T-cell (primary cell): Measurements from ENCODE around the gene SPINDOC. TPM values are rescaled to one million over a fixed set of nuclear protein-coding genes. Genes with fewer than 3 reads are reported as not detected.

Experiments used
- ATAC-seq, 4 experiments: fragments of 200-7000 bp in 3 of 4; fragments of 150-1000 bp in 1 of 4; cut with Tn5 transposase; replicated peaks in 1 of 4; 1 replicate in 3 of 4; 2 replicates in 1 of 4; pipeline ENCODE4 v1.10.0; 2021; ENCODE audit warnings: moderate library complexity in 3 of 4, mild to moderate bottlenecking in 2 of 4, moderate number of reproducible peaks in 1 of 4
- CTCF ChIA-PET, 2 donors: fragments of 300-600 bp; sonication (Branson Sonifier 250); formaldehyde crosslinking; loops; one replicate each; lab custom pipeline; 2022; ENCODE audit warnings: antibody characterized with exemption in 2 of 2; lab: Charles Lee
- POLR2A ChIA-PET, 2 donors: fragments of 300-600 bp; sonication (Branson Sonifier 250); formaldehyde crosslinking; loops; one replicate each; lab custom pipeline; 2022; ENCODE audit warnings: antibody characterized with exemption in 2 of 2; lab: Charles Lee
- DNase-seq, 35 experiments: peaks; one replicate each; pipeline versions ENCODE4 v3.0.0 to v3.0.0-alpha.2; 2013 to 2023
- H3K27ac ChIP-seq: one replicate; pipeline ENCODE4 v1.5.1; 2013; ENCODE audit warnings: low read length
- H3K27me3 ChIP-seq, 2 experiments: replicated peaks in 1 of 2; 1 replicate in 1 of 2; 2 replicates in 1 of 2; pipeline versions ENCODE4 v1.6.1 to v1.7.0; 2013; ENCODE audit warnings: low read length in 1 of 2, mixed read lengths in 1 of 2; ENCODE audit not compliant: control insufficient read depth in 2 of 2, insufficient read depth in 2 of 2; ENCODE audit errors: extremely low read depth in 1 of 2
- H3K36me3 ChIP-seq, 2 donors: 1 replicate in 1 of 2; 2 replicates in 1 of 2; pipeline versions ENCODE4 v1.6.1 to v1.7.0; 2013; ENCODE audit warnings: low read length in 1 of 2; ENCODE audit not compliant: control insufficient read depth in 2 of 2, insufficient read depth in 1 of 2; ENCODE audit errors: extremely low read depth in 1 of 2
- H3K4me1 ChIP-seq, 2 experiments: 1 replicate in 1 of 2; 2 replicates in 1 of 2; pipeline versions ENCODE4 v1.6.1 to v1.7.0; 2013; ENCODE audit warnings: low read length in 2 of 2, mixed read lengths in 1 of 2; ENCODE audit not compliant: insufficient read depth in 2 of 2, control insufficient read depth in 1 of 2; ENCODE audit errors: extremely low read depth in 1 of 2
- H3K4me3 ChIP-seq, 2 donors: 1 replicate in 1 of 2; 2 replicates in 1 of 2; pipeline versions ENCODE4 v1.5.1 to v1.7.0; 2013; ENCODE audit warnings: mild to moderate bottlenecking in 2 of 2, low read length in 1 of 2, moderate library complexity in 1 of 2; ENCODE audit not compliant: control insufficient read depth in 1 of 2; ENCODE audit errors: extremely low read depth in 1 of 2
- H3K9me3 ChIP-seq: 2 replicates; pipeline ENCODE4 v1.7.0; 2013
- H3K27ac Mint-ChIP-seq, 2 donors: one replicate each; pipeline ENCODE4 v1.8.0; 2020 to 2021; ENCODE audit warnings: mild to moderate bottlenecking in 2 of 2, mixed read lengths in 2 of 2
- H3K27me3 Mint-ChIP-seq, 2 donors: one replicate each; pipeline ENCODE4 v1.8.0; 2021 to 2022; ENCODE audit warnings: mixed read lengths in 2 of 2
- H3K36me3 Mint-ChIP-seq: one replicate; pipeline ENCODE4 v1.8.0; 2021; ENCODE audit warnings: mixed read lengths
- H3K4me1 Mint-ChIP-seq, 3 donors: one replicate each; pipeline ENCODE4 v1.8.0; 2020 to 2022; ENCODE audit warnings: mixed read lengths in 3 of 3, mild to moderate bottlenecking in 1 of 3
- H3K4me3 Mint-ChIP-seq, 3 donors: one replicate each; pipeline ENCODE4 v1.8.0; 2020 to 2022; ENCODE audit warnings: mild to moderate bottlenecking in 3 of 3, mixed read lengths in 3 of 3, moderate library complexity in 3 of 3
- H3K9me3 Mint-ChIP-seq, 3 donors: one replicate each; pipeline ENCODE4 v1.8.0; 2020 to 2022; ENCODE audit warnings: mixed read lengths in 3 of 3
- WGBS: methylation state at CpG from one replicate; pipeline ENCODE4 v1.1.5; 2013; ENCODE audit warnings: missing lambda C conversion rate; ENCODE audit not compliant: insufficient coverage; 5-methylcytosine and 5-hydroxymethylcytosine counted together
- total RNA-seq, 35 experiments: library from RNA in 6 of 35; stranded (reverse) in 6 of 35; fragments of 120-200 nt in 1 of 35; gene quantifications; one replicate each; pipeline versions ENCODE4 v1.2.1 to v1.2.4 and lab custom pipeline; 2013 to 2026

Gene SPINDOC
- total RNA-seq, 5 donors from 2014 or later (not counting 1 experiment from before 2014, with no cell fraction given), result 8.1 to 16.1 (median 15.3) TPM

DNA sequence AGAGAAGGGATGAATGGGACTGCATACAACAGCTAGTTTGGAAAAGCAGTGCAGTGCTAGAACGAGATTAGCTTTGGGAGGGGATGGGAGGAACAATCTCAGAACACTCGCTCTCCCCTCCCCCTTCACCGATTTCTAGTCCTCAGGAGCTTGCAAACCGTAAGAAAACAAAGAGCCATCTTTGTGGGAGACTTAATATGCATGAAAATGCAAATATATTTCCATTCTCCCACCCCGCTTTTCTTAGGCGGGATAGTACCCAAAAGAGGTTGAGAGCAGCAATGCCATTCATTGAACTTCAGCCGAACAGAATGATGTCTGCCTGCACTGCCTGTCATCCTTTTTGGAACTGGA, 1.1 kb downstream of the SPINDOC start:
- peak overlapping the region; percentile 73 to 82 (median 76) for H3K4me3 Mint-ChIP-seq
- 57% methylated on average over 2 of the region's 7 CpGs for WGBS

DNA sequence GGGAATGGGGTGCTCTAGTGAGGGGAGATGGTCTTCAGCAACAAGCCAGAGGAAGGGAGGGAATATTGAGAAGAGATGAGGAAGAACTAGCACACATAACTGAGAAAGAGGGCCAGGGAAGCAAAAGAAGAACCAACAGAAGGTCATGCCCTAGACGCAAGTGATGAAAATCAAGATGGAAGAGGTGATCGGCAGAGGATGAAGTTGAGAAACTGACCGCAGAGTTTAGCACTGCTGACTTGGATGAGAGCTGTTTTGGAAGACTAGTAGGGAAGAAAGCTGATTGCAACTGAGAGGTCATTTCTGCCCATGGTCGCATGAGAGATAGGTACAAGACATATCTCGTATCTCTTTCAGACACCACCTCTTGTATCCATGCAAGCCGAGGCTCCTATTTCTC, 2.9 kb downstream of the SPINDOC start:
- H3K36me3 Mint-ChIP-seq, result peaks cover 19% of the 10 kb centered on the region
- H3K27me3 ChIP-seq, result no peaks in the 10 kb centered on the region
- H3K36me3 ChIP-seq, result peaks cover 11 to 22% of the 10 kb centered on the region in 2 donors
- H3K27me3 Mint-ChIP-seq, result no peaks in the 10 kb centered on the region
- H3K27ac ChIP-seq, result no peak overlapping the region
- no peak for ATAC-seq
- POLR2A ChIA-PET, result interaction anchor here in 1 of 2 donors (0.7 kb wide), 1 partner anchor 123 kb away, joined by 6 read pairs; no protein-coding TSS in a partner anchor
- H3K4me3 Mint-ChIP-seq, result no peak overlapping the region
- H3K4me1 ChIP-seq, result peaks cover 7 to 20% of the 10 kb centered on the region in 2 experiments
- peaks cover 16 to 23% (median 23%) of the 10 kb centered on the region in 3 donors for H3K4me1 Mint-ChIP-seq
- no peak overlapping the region for H3K27ac Mint-ChIP-seq
- H3K4me3 ChIP-seq, result no peak overlapping the region
- CTCF ChIA-PET, result interaction anchor here in 1 of 2 donors (0.7 kb wide), 1 partner anchor 63 kb away, joined by 3 read pairs; no protein-coding TSS in a partner anchor
- no peaks in the 10 kb centered on the region for H3K9me3 Mint-ChIP-seq
- DNase-seq, result no peak
- 100% methylated on average over 2 of the region's 6 CpGs for WGBS
- H3K9me3 ChIP-seq, result no peaks in the 10 kb centered on the region

More for the DNA sequence above, 1.1 kb downstream of the SPINDOC start:
- no peaks in the 10 kb centered on the region for H3K9me3 Mint-ChIP-seq
- peaks cover 16 to 23% (median 23%) of the 10 kb centered on the region in 3 donors for H3K4me1 Mint-ChIP-seq
- ChIA-PET CTCF (no interaction called here), POLR2A (no interaction called here)
- H3K27ac ChIP-seq, result peak overlapping the region; percentile 41
- peaks cover 6% of the 10 kb centered on the region for H3K36me3 Mint-ChIP-seq
- DNase-seq, result peak in 1 of 35 experiments; percentile 20
- H3K9me3 ChIP-seq, result no peaks in the 10 kb centered on the region
- no peaks in the 10 kb centered on the region for H3K27me3 Mint-ChIP-seq
- H3K4me1 ChIP-seq, result peaks cover 7 to 20% of the 10 kb centered on the region in 2 experiments
- no peak for ATAC-seq
- H3K36me3 ChIP-seq, result peaks cover 8 to 14% of the 10 kb centered on the region in 2 donors
- H3K27me3 ChIP-seq, result no peaks in the 10 kb centered on the region
- peak overlapping the region; percentile 30 to 36 for H3K27ac Mint-ChIP-seq
- peak overlapping the region; percentile 84 to 93 for H3K4me3 ChIP-seq

DNA sequence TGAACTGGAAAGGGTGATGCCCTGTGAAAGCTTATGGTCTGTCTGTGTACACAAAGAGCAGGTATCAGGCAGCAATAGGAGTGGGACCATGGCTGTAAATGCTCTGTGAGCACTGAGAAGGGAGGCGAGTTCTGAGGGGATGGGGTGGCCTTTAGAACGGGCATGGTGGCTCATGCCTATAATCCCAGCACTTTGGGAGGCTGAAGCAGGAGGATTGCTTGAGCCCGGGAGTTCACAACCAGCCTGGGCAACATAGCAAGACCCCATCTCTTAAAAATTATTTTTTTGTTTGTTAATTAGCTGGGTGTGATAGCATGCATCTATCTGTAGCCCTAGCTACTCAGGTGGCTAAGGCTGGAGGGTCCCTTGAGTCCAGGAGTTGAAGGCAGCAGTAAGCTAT, 3.5 kb downstream of the SPINDOC start:
- DNase-seq, result no peak
- H3K36me3 Mint-ChIP-seq, result peaks cover 25% of the 10 kb centered on the region
- POLR2A ChIA-PET, result no interaction called here
- Histone ChIP-seq H3K4me3 (no peak overlapping the region), H3K36me3 (peaks cover 11 to 27% of the 10 kb centered on the region in 2 donors), H3K27ac (no peak overlapping the region), H3K27me3 (no peaks in the 10 kb centered on the region), H3K4me1 (peaks cover 7 to 20% of the 10 kb centered on the region in 2 experiments), H3K9me3 (no peaks in the 10 kb centered on the region)
- H3K4me1 Mint-ChIP-seq, result peaks cover 16 to 23% (median 23%) of the 10 kb centered on the region in 3 donors
- CTCF ChIA-PET, result no interaction called here
- WGBS, result 100% methylated on average over 1 of the region's 3 CpGs
- no peaks in the 10 kb centered on the region for H3K9me3 Mint-ChIP-seq
- ATAC-seq, result no peak
- H3K4me3 Mint-ChIP-seq, result no peak overlapping the region
- no peak overlapping the region for H3K27ac Mint-ChIP-seq
- no peaks in the 10 kb centered on the region for H3K27me3 Mint-ChIP-seq

DNA sequence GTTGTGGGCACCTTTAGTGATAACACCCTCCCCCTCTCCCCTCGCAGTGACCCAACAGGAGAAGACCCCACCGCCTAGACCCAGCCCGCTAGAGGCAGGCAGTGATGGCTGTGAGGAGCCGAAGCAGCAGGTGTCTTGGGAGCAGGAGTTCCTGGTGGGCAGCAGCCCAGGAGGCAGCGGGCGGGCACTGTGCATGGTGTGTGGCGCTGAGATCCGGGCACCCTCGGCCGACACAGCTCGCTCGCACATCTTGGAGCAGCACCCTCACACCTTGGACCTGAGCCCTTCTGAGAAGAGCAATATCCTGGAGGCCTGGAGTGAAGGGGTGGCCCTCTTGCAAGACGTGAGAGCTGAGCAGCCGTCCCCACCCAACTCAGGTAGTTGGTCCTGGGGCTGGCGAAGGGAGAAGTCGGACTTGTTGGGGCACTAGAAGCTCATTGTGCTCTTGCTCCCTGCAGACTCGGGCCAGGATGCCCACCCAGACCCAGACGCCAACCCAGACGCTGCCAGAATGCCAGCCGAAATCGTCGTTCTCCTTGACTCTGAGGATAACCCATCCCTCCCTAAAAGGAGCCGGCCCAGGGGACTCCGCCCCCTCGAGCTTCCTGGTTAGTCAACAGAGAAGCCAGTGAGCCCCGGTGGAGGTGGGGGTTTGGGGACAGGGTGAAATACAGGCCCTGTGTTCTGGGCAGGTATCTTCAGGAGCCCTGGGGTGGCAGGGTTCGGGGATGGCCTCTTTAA, 4.7 kb downstream of the SPINDOC start:
- WGBS, result 96% methylated on average over 17 of the region's 27 CpGs
- peaks cover 16 to 17% (median 17%) of the 10 kb centered on the region in 3 donors for H3K4me1 Mint-ChIP-seq

DNA sequence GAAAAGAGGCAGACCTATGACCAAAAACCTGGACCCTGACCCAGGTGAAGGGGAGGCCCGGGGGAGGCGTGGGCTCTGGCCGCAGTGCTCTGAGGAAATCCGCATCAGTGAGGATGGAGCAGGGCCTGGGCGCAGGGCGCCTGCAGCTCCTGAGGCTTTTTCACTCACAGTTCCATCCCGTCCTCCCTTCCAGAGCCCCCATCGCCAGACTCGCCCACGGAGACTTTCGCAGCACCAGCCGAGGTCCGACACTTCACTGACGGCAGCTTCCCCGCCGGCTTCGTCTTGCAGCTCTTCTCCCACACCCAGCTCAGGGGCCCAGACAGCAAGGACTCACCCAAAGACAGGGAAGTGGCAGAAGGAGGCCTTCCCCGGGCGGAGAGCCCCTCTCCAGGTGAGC, 5.4 kb downstream of the SPINDOC start:
- H3K9me3 Mint-ChIP-seq, result no peaks in the 10 kb centered on the region
- peaks cover 17 to 40% of the 10 kb centered on the region in 2 donors for H3K36me3 ChIP-seq
- WGBS, result 93% methylated on average over 15 of the region's 19 CpGs
- no peak overlapping the region for H3K4me3 Mint-ChIP-seq
- peaks cover 16 to 17% (median 17%) of the 10 kb centered on the region in 3 donors for H3K4me1 Mint-ChIP-seq
- H3K27me3 Mint-ChIP-seq, result no peaks in the 10 kb centered on the region
- DNase-seq (no peak), ATAC-seq (no peak)
- no peaks in the 10 kb centered on the region for H3K27me3 ChIP-seq
- peaks cover 37% of the 10 kb centered on the region for H3K36me3 Mint-ChIP-seq
- peaks cover 7 to 12% of the 10 kb centered on the region in 2 experiments for H3K4me1 ChIP-seq
- H3K9me3 ChIP-seq, result no peaks in the 10 kb centered on the region
- no peak overlapping the region for H3K27ac Mint-ChIP-seq
- ChIA-PET CTCF (no interaction called here), POLR2A (no interaction called here)
- H3K4me3 ChIP-seq, result no peak overlapping the region
- no peak overlapping the region for H3K27ac ChIP-seq

More for the DNA sequence above, 4.7 kb downstream of the SPINDOC start:
- Histone ChIP-seq H3K27ac (no peak overlapping the region), H3K4me3 (no peak overlapping the region), H3K36me3 (peaks cover 17 to 39% of the 10 kb centered on the region in 2 donors), H3K9me3 (no peaks in the 10 kb centered on the region), H3K4me1 (peaks cover 7 to 15% of the 10 kb centered on the region in 2 experiments), H3K27me3 (no peaks in the 10 kb centered on the region)
- POLR2A ChIA-PET, result no interaction called here
- CTCF ChIA-PET, result no interaction called here
- no peaks in the 10 kb centered on the region for H3K27me3 Mint-ChIP-seq
- no peak overlapping the region for H3K27ac Mint-ChIP-seq
- peaks cover 33% of the 10 kb centered on the region for H3K36me3 Mint-ChIP-seq
- DNase-seq, result no peak
- H3K9me3 Mint-ChIP-seq, result no peaks in the 10 kb centered on the region
- ATAC-seq, result no peak
- no peak overlapping the region for H3K4me3 Mint-ChIP-seq

DNA sequence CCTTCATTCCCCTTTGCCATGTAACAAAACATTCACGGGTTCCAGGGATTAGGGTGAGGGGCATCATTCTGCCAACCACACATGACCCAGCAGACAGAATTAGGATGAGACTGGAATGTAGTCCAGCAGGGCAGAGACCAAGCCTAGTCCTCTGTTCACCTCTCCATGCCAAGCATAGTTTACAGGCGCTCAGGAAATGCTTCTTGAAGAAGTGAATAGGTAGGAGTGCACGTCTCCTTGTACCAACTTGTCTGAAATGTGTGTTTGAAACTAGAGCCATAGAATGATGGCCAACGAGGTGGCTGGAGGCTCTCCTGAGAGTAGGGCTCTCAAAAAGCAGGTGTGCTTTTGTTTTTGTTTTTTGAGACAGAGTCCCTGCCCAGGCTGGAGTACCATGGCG, 8.2 kb downstream of the SPINDOC start:
- peak overlapping the region in 1 of 2 donors; percentile 34 for H3K27ac Mint-ChIP-seq
- H3K36me3 Mint-ChIP-seq, result peaks cover 49% of the 10 kb centered on the region
- Histone ChIP-seq H3K4me3 (no peak overlapping the region), H3K9me3 (no peaks in the 10 kb centered on the region), H3K27me3 (no peaks in the 10 kb centered on the region), H3K4me1 (no peaks in the 10 kb centered on the region), H3K36me3 (peaks cover 22 to 51% of the 10 kb centered on the region in 2 donors), H3K27ac (no peak overlapping the region)
- POLR2A ChIA-PET, result no interaction called here
- CTCF ChIA-PET, result interaction anchor here in 1 of 2 donors (0.6 kb wide), 1 partner anchor 213 kb away, joined by 3 read pairs; no protein-coding TSS in a partner anchor
- no peak for ATAC-seq
- 57% methylated on average over 1 of the region's 5 CpGs for WGBS
- no peaks in the 10 kb centered on the region for H3K9me3 Mint-ChIP-seq
- DNase-seq, result no peak
- no peak overlapping the region for H3K4me3 Mint-ChIP-seq
- no peaks in the 10 kb centered on the region for H3K4me1 Mint-ChIP-seq
- no peaks in the 10 kb centered on the region for H3K27me3 Mint-ChIP-seq
